Measurements from ENCODE around the gene SCG5. TPM values are rescaled to one million over a fixed set of nuclear protein-coding genes. Genes with fewer than 3 reads are reported as not detected.

The SCG5 gene
- total RNA-seq, 1 donor from 2014 or later: 2.6 TPM

GRCh38 chr15:32636410-32636809 is 5.1 kb upstream of the SCG5 start:
- Mint-ChIP-seq H3K27ac (ENCODE audit: unreplicated experiment) (no peak overlapping the region), H3K4me3 (ENCODE audit: unreplicated experiment) (no peak overlapping the region), H3K4me1 (ENCODE audit: low read depth) (peaks cover 9% of the 10 kb centered on the region), H3K9me3 (ENCODE audit: low read depth) (no peaks in the 10 kb centered on the region), H3K36me3 (ENCODE audit: low read depth) (peaks cover 11% of the 10 kb centered on the region), H3K27me3 (ENCODE audit: low read depth) (no peaks in the 10 kb centered on the region)
- DNase-seq (ENCODE audit: low spot score): no peak
- TF ChIP-seq CTCF (IDR thresholded peaks at IDR 0.05): no peak

GRCh38 chr15:32636908-32637567 is 4.5 kb upstream of the SCG5 start:
- no peak overlapping the region for H3K4me3 Mint-ChIP-seq (ENCODE audit: unreplicated experiment)
- peaks cover 4% of the 10 kb centered on the region for H3K4me1 Mint-ChIP-seq (ENCODE audit: low read depth)
- H3K9me3 Mint-ChIP-seq (ENCODE audit: low read depth): no peaks in the 10 kb centered on the region
- no peak for DNase-seq (ENCODE audit: low spot score)
- no peak overlapping the region for H3K27ac Mint-ChIP-seq (ENCODE audit: unreplicated experiment)
- peaks cover 11% of the 10 kb centered on the region for H3K36me3 Mint-ChIP-seq (ENCODE audit: low read depth)
- H3K27me3 Mint-ChIP-seq (ENCODE audit: low read depth): no peaks in the 10 kb centered on the region
- no peak for TF ChIP-seq CTCF (IDR thresholded peaks at IDR 0.05)

- Mint-ChIP-seq H3K9me3 (ENCODE audit: low read depth) (no peaks in the 10 kb centered on the region), H3K4me3 (ENCODE audit: unreplicated experiment) (no peak overlapping the region), H3K36me3 (ENCODE audit: low read depth) (peaks cover 11% of the 10 kb centered on the region), H3K4me1 (ENCODE audit: low read depth) (peaks cover 4% of the 10 kb centered on the region), H3K27ac (ENCODE audit: unreplicated experiment) (no peak overlapping the region), H3K27me3 (ENCODE audit: low read depth) (no peaks in the 10 kb centered on the region)
- no peak for TF ChIP-seq CTCF (IDR thresholded peaks at IDR 0.05)
- DNase-seq (ENCODE audit: low spot score): no peak
Measured at GRCh38 chr15:32637704-32638103, 3.8 kb upstream of the SCG5 start.

- Mint-ChIP-seq H3K27me3 (ENCODE audit: low read depth) (no peaks in the 10 kb centered on the region), H3K36me3 (ENCODE audit: low read depth) (peaks cover 3% of the 10 kb centered on the region), H3K4me1 (ENCODE audit: low read depth) (peaks cover 9% of the 10 kb centered on the region), H3K4me3 (ENCODE audit: unreplicated experiment) (no peak overlapping the region), H3K9me3 (ENCODE audit: low read depth) (no peaks in the 10 kb centered on the region), H3K27ac (ENCODE audit: unreplicated experiment) (no peak overlapping the region)
- DNase-seq (ENCODE audit: low spot score): no peak
- TF ChIP-seq CTCF (IDR thresholded peaks at IDR 0.05): no peak
Measured at GRCh38 chr15:32642667-32643435, 1.3 kb downstream of the SCG5 start.

GRCh38 chr15:32643907-32644445 is 2.5 kb downstream of the SCG5 start:
- H3K4me3 Mint-ChIP-seq (ENCODE audit: unreplicated experiment): no peak overlapping the region
- H3K27ac Mint-ChIP-seq (ENCODE audit: unreplicated experiment): no peak overlapping the region
- H3K36me3 Mint-ChIP-seq (ENCODE audit: low read depth): peaks cover 3% of the 10 kb centered on the region
- no peak for TF ChIP-seq CTCF (IDR thresholded peaks at IDR 0.05)
- H3K27me3 Mint-ChIP-seq (ENCODE audit: low read depth): no peaks in the 10 kb centered on the region
- peaks cover 9% of the 10 kb centered on the region for H3K4me1 Mint-ChIP-seq (ENCODE audit: low read depth)
- DNase-seq (ENCODE audit: low spot score): no peak
- H3K9me3 Mint-ChIP-seq (ENCODE audit: low read depth): no peaks in the 10 kb centered on the region

All from chondrocyte (in vitro differentiated cells).